ENCODE measurements around the gene LRRC8D. TPM values are rescaled to one million over a fixed set of nuclear protein-coding genes. Genes with fewer than 3 reads are reported as not detected.
A peak's percentile ranks its signal among the peaks of the same experiment; 100 is the strongest.
"Not testable (repeated sequence)": the region's sequence is repeated elsewhere in the genome, so short reads cannot be mapped to it uniquely, and the experiment has no call there.

Gene LRRC8D
- total RNA-seq (2014; rRNA removed; shearing (Covaris generic)): 66.7 and 96.9 TPM in 2 replicates

- peak; percentile 81 for DNase-seq (ENCODE audit: low read depth)
Observed at GRCh38 chr1:89820422-89821321, at the start of gene LRRC8D. Gene LRRC8D (plus strand): TSS chr1:89821032. CDS start chr1:89933069, 112,037 bp downstream.

GRCh38 chr1:89771991-89772560 is 48.8 kb upstream of the LRRC8D start:
- no peak for DNase-seq (ENCODE audit: low read depth)

- not testable (repeated sequence) for DNase-seq (ENCODE audit: low read depth)
Observed at GRCh38 chr1:89776104-89776503, 44.7 kb upstream of the LRRC8D start.

- not testable (repeated sequence) for DNase-seq (ENCODE audit: low read depth)
Observed at GRCh38 chr1:89777271-89777670, 43.6 kb upstream of the LRRC8D start.

GRCh38 chr1:89779151-89779940 is 41.5 kb upstream of the LRRC8D start:
- DNase-seq (ENCODE audit: low read depth): no peak

- peak; percentile 76 for DNase-seq (ENCODE audit: low read depth)
Observed at GRCh38 chr1:89780721-89781120, 40.1 kb upstream of the LRRC8D start.

GRCh38 chr1:89781494-89782126 is 39.2 kb upstream of the LRRC8D start:
- DNase-seq (ENCODE audit: low read depth): no peak

- DNase-seq (ENCODE audit: low read depth): no peak
Observed at GRCh38 chr1:89786628-89787214, 34.1 kb upstream of the LRRC8D start.

- DNase-seq (ENCODE audit: low read depth): no peak
Observed at GRCh38 chr1:89790592-89790991, 30.2 kb upstream of the LRRC8D start.

- DNase-seq (ENCODE audit: low read depth): no peak
Observed at GRCh38 chr1:89791064-89791726, 29.6 kb upstream of the LRRC8D start.

- DNase-seq (ENCODE audit: low read depth): peak; percentile 53
Observed at GRCh38 chr1:89794406-89794805, 26.4 kb upstream of the LRRC8D start.

- DNase-seq (ENCODE audit: low read depth): not testable (repeated sequence)
Observed at GRCh38 chr1:89795571-89795970, 25.3 kb upstream of the LRRC8D start.

GRCh38 chr1:89797876-89798275 is 23.0 kb upstream of the LRRC8D start:
- not testable (repeated sequence) for DNase-seq (ENCODE audit: low read depth)

- peak; percentile 81 for DNase-seq (ENCODE audit: low read depth)
Observed at GRCh38 chr1:89799495-89799894, 21.3 kb upstream of the LRRC8D start.

GRCh38 chr1:89800022-89800655 is 20.7 kb upstream of the LRRC8D start:
- no peak for DNase-seq (ENCODE audit: low read depth)

GRCh38 chr1:89800718-89801117 is 20.1 kb upstream of the LRRC8D start:
- no peak for DNase-seq (ENCODE audit: low read depth)

GRCh38 chr1:89802051-89802450 is 18.8 kb upstream of the LRRC8D start:
- no peak for DNase-seq (ENCODE audit: low read depth)

GRCh38 chr1:89802841-89803240 is 18.0 kb upstream of the LRRC8D start:
- peak; percentile 49 for DNase-seq (ENCODE audit: low read depth)

- peak; percentile 76 for DNase-seq (ENCODE audit: low read depth)
Observed at GRCh38 chr1:89804642-89805237, 16.1 kb upstream of the LRRC8D start.

GRCh38 chr1:89806616-89807015 is 14.2 kb upstream of the LRRC8D start:
- DNase-seq (ENCODE audit: low read depth): no peak
